Dendritic cell treated with granulocyte-macrophage colony-stimulating factor and Interleukin-4, amounts not matched to agents 40 ng/mL and 50 ng/mL, for 4 days (primary cell): ENCODE results near the gene GIMAP8.

Source experiments
- H3K27ac Mint-ChIP-seq: one replicate; pipeline ENCODE4 v1.8.0; 2022; ENCODE audit warnings: mild to moderate bottlenecking, mixed read lengths
- H3K27me3 Mint-ChIP-seq: one replicate; pipeline ENCODE4 v1.8.0; 2022; ENCODE audit warnings: mild to moderate bottlenecking, mixed read lengths
- H3K36me3 Mint-ChIP-seq: one replicate; pipeline ENCODE4 v1.8.0; 2022; ENCODE audit warnings: low read depth, mixed read lengths
- H3K4me1 Mint-ChIP-seq: one replicate; pipeline ENCODE4 v1.8.0; 2022; ENCODE audit warnings: low read depth, mixed read lengths
- H3K4me3 Mint-ChIP-seq: one replicate; pipeline ENCODE4 v1.8.0; 2022; ENCODE audit warnings: mild to moderate bottlenecking, moderate library complexity, mixed read lengths
- H3K9me3 Mint-ChIP-seq: one replicate; pipeline ENCODE4 v1.8.0; 2022; ENCODE audit warnings: mixed read lengths
- intact Hi-C: fragments of 100-400 bp; cut with micrococcal nuclease; formaldehyde crosslinking; loops from one replicate; pipeline ENCODE4 v1.15.0; 2022

The GIMAP8 gene

DNA sequence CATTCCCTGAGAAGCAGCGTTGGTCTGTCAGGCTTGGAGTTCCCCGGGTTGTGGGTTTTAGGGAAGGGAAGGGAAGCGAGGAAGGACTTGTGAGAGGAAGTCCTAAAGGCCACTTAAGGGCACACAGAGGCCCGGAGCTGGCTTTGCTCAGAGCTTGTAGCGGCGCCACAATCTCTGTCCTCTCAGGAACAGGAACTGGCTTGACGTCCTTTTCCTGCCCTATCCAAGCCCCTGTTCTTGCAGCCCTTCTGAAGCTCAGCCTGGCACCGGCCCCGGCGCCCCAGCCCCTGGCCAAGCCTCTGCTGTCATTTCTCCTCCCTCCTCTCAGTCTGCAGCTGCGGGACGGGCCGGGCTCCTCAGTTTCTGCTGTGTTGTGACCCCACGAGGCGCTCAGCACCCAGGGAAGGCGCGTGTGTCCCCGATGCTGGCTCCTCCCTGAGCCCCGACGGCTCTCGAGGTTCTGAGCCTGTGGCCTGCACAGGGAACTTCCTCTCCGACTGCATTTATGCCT lies at the start of gene GIMAP8:
TSS of gene GIMAP8 (plus strand) at position 140 of the 511 bp plus-strand sequence. CDS start 16,069 bp downstream, outside the sequence.
- Mint-ChIP-seq H3K27me3 (peaks cover 6% of the 10 kb centered on the region), H3K4me1 (peaks cover 64% of the 10 kb centered on the region), H3K9me3 (no peaks in the 10 kb centered on the region), H3K27ac (peak within 1 kb of the TSS; percentile 95), H3K4me3 (peak within 1 kb of the TSS; percentile 77), H3K36me3 (peaks cover 31% of the 10 kb centered on the region)
- intact Hi-C loops = loop anchor here (2.0 to 10.0 kb wide), 3 partner anchors 32 to 237 kb away; partner anchors contain the start of genes GIMAP2 and GIMAP7

DNA sequence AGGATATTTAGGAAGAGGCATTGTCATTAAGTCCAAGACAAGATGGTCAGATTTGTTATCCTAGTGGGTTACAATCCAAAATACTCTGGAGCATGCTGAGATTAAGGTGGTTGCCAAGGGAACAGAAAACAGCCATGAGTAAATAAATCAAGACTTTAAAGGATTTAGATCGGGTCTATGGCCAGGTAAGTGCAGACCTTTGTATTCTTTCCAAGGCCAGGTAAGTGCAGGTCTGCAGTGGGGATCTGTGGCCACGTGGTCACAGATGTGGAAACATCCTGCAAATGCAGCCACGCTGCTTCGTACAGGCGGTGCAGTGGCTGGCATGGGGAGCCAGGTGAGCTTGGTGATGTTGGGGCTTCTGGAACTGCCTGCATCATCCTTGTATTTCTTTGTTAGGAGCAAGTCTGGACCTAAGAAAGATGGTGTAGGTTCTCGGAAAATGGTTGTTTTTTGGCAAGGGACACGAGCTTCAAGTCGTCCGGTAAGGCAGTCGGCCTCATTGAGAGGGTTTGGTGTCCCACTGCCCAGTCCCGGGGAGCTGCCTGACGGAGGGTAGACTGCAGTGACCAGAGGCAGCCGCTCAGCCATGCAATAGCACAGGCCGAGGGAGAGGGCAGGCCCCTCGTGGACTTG lies 49.5 kb upstream of the GIMAP8 start:
- Mint-ChIP-seq H3K27me3 (peaks cover 5% of the 10 kb centered on the region), H3K4me3 (no peak overlapping the region), H3K27ac (no peak overlapping the region), H3K36me3 (peaks cover 29% of the 10 kb centered on the region), H3K4me1 (peaks cover 25% of the 10 kb centered on the region), H3K9me3 (no peaks in the 10 kb centered on the region)
- intact Hi-C loops = no loop called here

DNA sequence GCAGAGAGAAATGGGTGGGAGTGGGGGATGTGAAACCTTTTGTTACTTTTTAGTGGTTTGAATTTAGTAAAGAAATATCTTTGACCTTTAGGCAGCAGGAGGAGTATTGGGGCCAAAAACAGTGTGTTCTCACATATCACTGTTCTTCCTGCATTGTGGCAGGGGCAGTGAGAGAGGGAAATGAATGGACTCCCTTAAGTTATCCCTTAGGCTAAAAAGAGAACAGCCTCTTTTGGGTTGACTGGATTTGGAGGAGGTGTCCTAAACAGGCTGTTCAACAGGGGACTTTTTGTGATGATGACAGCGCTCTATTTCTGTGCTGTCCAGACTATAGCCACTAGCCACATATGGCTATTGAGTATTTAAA lies 49.0 kb upstream of the GIMAP8 start:
- Mint-ChIP-seq H3K27ac (no peak overlapping the region), H3K4me1 (peaks cover 30% of the 10 kb centered on the region), H3K36me3 (peaks cover 24% of the 10 kb centered on the region), H3K9me3 (no peaks in the 10 kb centered on the region), H3K27me3 (peaks cover 7% of the 10 kb centered on the region), H3K4me3 (no peak overlapping the region)
- intact Hi-C loops = no loop called here

- Mint-ChIP-seq H3K4me3 (no peak overlapping the region), H3K9me3 (no peaks in the 10 kb centered on the region), H3K27ac (no peak overlapping the region), H3K27me3 (peaks cover 7% of the 10 kb centered on the region), H3K36me3 (peaks cover 18% of the 10 kb centered on the region), H3K4me1 (peaks cover 34% of the 10 kb centered on the region)
- intact Hi-C loops = no loop called here
Observed at GRCh38 chr7:150401861-150402631, 48.4 kb upstream of the GIMAP8 start.

GRCh38 chr7:150402671-150403321 lies 47.6 kb upstream of the GIMAP8 start:
- Mint-ChIP-seq H3K36me3 (peaks cover 16% of the 10 kb centered on the region), H3K4me1 (peaks cover 37% of the 10 kb centered on the region), H3K9me3 (no peaks in the 10 kb centered on the region), H3K27ac (no peak overlapping the region), H3K4me3 (no peak overlapping the region), H3K27me3 (peaks cover 7% of the 10 kb centered on the region)
- intact Hi-C loops = no loop called here

DNA sequence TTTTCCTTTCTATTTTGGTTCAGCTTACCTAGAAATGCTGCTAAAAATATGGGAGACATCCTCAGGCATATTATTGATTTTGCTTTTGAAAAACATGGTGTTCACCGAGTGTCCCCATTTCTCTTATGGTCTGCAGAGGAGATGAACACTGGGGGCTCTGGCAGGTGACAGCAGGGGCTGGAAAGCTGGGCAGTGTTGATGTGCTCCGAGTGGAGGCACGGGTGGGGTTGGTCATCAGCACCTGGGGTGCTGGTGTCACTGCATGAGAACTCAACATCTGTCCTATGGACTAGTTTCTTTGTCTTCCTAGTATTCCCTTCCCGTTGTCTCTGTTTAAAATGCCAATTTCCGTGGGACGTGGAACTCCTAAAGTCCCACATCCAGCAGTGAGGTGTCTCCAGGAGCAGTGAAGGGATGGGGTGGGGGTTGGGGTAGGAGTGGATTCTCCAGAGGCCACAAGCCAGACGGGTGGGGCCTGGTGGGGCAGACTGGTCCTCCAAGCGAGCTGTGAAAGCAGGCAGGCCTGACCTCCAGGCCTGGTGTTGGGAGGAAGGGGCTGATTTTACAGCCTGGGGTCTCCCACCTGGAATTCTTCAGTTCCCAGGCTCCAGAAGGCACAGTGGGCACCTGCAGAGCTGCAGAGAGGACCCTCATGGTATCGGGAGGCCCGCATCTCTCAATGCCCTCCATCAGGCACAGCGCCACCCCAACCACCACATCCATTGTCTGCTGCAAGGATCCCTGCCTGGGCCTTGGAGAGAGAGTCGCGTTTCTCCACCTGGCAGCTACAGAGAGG lies 46.9 kb upstream of the GIMAP8 start:
- peaks cover 37% of the 10 kb centered on the region for H3K4me1 Mint-ChIP-seq
- H3K9me3 Mint-ChIP-seq = no peaks in the 10 kb centered on the region
- H3K27me3 Mint-ChIP-seq = peaks cover 7% of the 10 kb centered on the region
- no peak overlapping the region for H3K4me3 Mint-ChIP-seq
- H3K27ac Mint-ChIP-seq = peak overlapping the region; percentile 41
- intact Hi-C loops = no loop called here
- peaks cover 8% of the 10 kb centered on the region for H3K36me3 Mint-ChIP-seq

GRCh38 chr7:150404172-150404804 lies 46.1 kb upstream of the GIMAP8 start:
- Mint-ChIP-seq H3K36me3 (peaks cover under 1% of the 10 kb centered on the region), H3K27me3 (peaks cover 10% of the 10 kb centered on the region), H3K9me3 (no peaks in the 10 kb centered on the region), H3K27ac (peak overlapping the region; percentile 41), H3K4me1 (peaks cover 37% of the 10 kb centered on the region), H3K4me3 (peak overlapping the region; percentile 85)
- intact Hi-C loops = no loop called here

GRCh38 chr7:150404805-150405583 lies 45.4 kb upstream of the GIMAP8 start:
- Mint-ChIP-seq H3K27ac (peak overlapping the region; percentile 41), H3K27me3 (peaks cover 10% of the 10 kb centered on the region), H3K4me1 (peaks cover 37% of the 10 kb centered on the region), H3K4me3 (peak overlapping the region; percentile 85), H3K36me3 (no peaks in the 10 kb centered on the region), H3K9me3 (no peaks in the 10 kb centered on the region)
- intact Hi-C loops = no loop called here

DNA sequence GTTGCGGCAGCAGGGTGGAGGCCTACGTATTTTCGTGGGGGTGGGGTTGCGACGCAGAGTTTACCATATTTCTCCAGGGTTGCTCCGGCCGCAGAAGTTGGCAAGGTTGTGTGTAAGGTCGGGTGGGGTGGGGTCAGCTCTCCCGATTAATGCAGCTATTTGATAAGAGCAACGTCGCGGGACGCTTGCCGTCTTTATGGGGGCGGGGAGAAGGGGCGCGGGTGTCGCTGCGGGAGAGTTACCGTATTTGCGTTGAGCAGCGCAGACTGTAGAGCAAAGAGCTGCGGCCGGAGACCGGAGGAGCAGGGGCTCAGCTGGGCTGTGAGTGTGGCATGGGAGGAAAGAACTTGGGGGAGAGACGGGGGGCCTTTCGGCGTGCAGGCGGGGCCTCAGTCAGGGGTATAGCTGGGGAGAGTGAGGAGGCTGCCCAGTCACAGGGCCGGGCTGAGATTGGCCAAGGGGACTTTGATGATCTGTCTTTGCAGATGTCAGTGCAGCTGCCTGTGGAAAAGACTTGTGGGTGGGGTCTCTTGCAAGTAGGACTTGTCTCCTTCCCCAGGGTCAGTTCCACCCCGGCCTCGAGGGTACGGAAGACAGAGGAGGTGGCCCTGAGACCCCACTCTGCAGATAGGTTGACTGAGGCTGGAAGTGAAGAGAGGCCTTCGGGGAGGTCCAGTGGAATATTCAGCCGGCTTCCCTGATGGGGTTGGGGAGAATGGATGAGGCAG lies 44.7 kb upstream of the GIMAP8 start:
- peak overlapping the region; percentile 41 for H3K27ac Mint-ChIP-seq
- peaks cover 10% of the 10 kb centered on the region for H3K27me3 Mint-ChIP-seq
- intact Hi-C loops = no loop called here
- no peaks in the 10 kb centered on the region for H3K36me3 Mint-ChIP-seq
- H3K9me3 Mint-ChIP-seq = no peaks in the 10 kb centered on the region
- peak overlapping the region; percentile 85 for H3K4me3 Mint-ChIP-seq
- peaks cover 37% of the 10 kb centered on the region for H3K4me1 Mint-ChIP-seq

- H3K27ac Mint-ChIP-seq = peak overlapping the region; percentile 41
- H3K27me3 Mint-ChIP-seq = peaks cover 10% of the 10 kb centered on the region
- no peaks in the 10 kb centered on the region for H3K9me3 Mint-ChIP-seq
- H3K4me1 Mint-ChIP-seq = peaks cover 32% of the 10 kb centered on the region
- intact Hi-C loops = no loop called here
- H3K4me3 Mint-ChIP-seq = peak overlapping the region; percentile 85
- no peaks in the 10 kb centered on the region for H3K36me3 Mint-ChIP-seq
Observed at GRCh38 chr7:150406312-150406566, 44.2 kb upstream of the GIMAP8 start.

DNA sequence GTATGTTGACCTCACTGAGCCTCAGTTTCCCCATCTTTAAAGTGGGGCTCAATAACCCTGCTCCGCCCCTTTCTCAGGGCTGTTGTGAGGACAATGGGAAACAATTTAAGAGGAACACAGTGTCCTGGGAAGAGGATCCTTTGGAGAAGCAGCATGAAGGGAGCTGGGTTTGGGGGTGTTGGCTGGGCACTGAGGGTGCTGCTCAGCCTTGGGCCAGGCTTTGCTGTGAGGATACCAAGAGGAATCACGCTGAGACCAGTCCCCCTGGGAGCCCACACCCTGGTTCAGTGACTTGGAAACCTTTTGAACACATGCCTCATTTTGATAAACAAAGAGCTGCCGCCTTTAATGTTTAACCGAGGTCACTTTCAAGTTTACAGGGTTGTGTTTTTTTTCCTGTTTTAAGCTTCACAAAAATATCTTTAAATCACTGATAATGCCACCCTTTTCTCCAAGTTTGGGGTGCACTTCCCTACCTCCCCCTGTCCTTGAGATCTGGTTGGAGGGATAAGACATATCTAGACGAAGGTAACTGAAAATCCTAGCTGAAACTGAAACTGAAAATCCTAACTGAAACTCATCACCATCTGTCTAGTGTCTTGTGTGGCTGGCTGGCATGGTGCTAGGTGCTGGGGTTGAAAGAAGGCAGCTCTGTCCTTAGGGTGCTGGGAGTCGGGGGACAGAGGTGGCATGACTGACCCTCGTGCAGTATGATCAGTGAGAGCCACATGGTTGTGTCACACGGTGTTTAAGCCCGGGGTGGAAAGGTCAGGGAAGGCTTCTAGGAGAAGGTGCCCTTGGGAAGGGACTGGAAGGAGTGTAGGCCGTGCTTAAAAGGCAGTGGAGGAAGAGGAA lies 43.6 kb upstream of the GIMAP8 start:
- Mint-ChIP-seq H3K4me3 (no peak overlapping the region), H3K9me3 (no peaks in the 10 kb centered on the region), H3K36me3 (no peaks in the 10 kb centered on the region), H3K27ac (peak overlapping the region; percentile 41), H3K4me1 (peaks cover 29% of the 10 kb centered on the region), H3K27me3 (peaks cover 11% of the 10 kb centered on the region)
- intact Hi-C loops = no loop called here
